HepG2 (cell line): Measurements from ENCODE around the gene IMMP1L. TPM values are rescaled to one million over a fixed set of nuclear protein-coding genes. Genes with fewer than 3 reads are reported as not detected.
A peak's percentile ranks its signal among the peaks of the same experiment; 100 is the strongest.

Experiments
- ASH2L ChIP-seq: fragments of 300-600, 200-600 bp; sonication (generic); IDR thresholded peaks from 2 replicates; pipeline ENCODE4 v1.7.0; 2017; ENCODE audit warnings: low read depth, mild to moderate bottlenecking, moderate library complexity, mixed read lengths, low read length; ENCODE audit not compliant: insufficient read length
- ATM ChIP-seq: fragments of 450-650 bp; IDR thresholded peaks from 2 replicates; pipeline ENCODE4 v1.7.1; 2017; ENCODE audit warnings: mild to moderate bottlenecking, borderline replicate concordance
- FOXP4 ChIP-seq: sonication (generic); formaldehyde crosslinking; IDR thresholded peaks from 2 replicates; pipeline ENCODE4 v1.4.0; 2020; ENCODE audit warnings: missing genetic modification reagents
- HDAC6 ChIP-seq: fragments of 200-600 bp; sonication (generic); IDR thresholded peaks from 2 replicates; pipeline ENCODE4 v1.7.0; 2017; ENCODE audit warnings: mild to moderate bottlenecking, antibody characterized with exemption, low read length, low read depth
- HES4 ChIP-seq: sonication (generic); formaldehyde crosslinking; IDR thresholded peaks from 2 replicates; pipeline ENCODE4 v1.9.0; 2021; ENCODE audit warnings: mild to moderate bottlenecking, missing genetic modification reagents, borderline replicate concordance
- KAT8 ChIP-seq: IDR thresholded peaks from 2 replicates; pipeline ENCODE4 v1.6.1; 2016; ENCODE audit warnings: missing genetic modification reagents, missing compliant biosample characterization
- MAF1 ChIP-seq: sonication (generic); formaldehyde crosslinking; IDR thresholded peaks from 2 replicates; pipeline ENCODE4 v1.5.0; 2020; ENCODE audit warnings: missing genetic modification reagents, borderline replicate concordance
- NFIB ChIP-seq: sonication (generic); formaldehyde crosslinking; IDR thresholded peaks from 2 replicates; pipeline ENCODE4 v1.9.0; 2021; ENCODE audit warnings: missing genetic modification reagents, mild to moderate bottlenecking, borderline replicate concordance
- PTBP1 ChIP-seq: fragments of 200-400 bp; formaldehyde crosslinking; IDR thresholded peaks from 2 replicates; pipeline ENCODE4 v1.6.1; 2018; ENCODE audit warnings: low read length, low read depth; ENCODE audit not compliant: poor library complexity, severe bottlenecking
- SIN3B ChIP-seq: fragments of 150-350 bp; IDR thresholded peaks from 2 replicates; pipeline ENCODE4 v1.6.1; 2014; ENCODE audit warnings: low read length
- TFDP2 ChIP-seq: sonication (generic); formaldehyde crosslinking; IDR thresholded peaks from 2 replicates; pipeline ENCODE4 v1.4.0; 2020; ENCODE audit warnings: missing genetic modification reagents
- TP53 ChIP-seq: sonication (generic); formaldehyde crosslinking; conservative IDR thresholded peaks from 2 replicates; pipeline ENCODE4 v1.4.0; 2020; ENCODE audit warnings: missing genetic modification reagents
- U2AF2 ChIP-seq: fragments of 200-400 bp; formaldehyde crosslinking; IDR thresholded peaks from 2 replicates; pipeline ENCODE4 v1.6.1; 2017; ENCODE audit warnings: low read depth, mild to moderate bottlenecking, low read length
- ZBTB8A ChIP-seq: sonication (generic); formaldehyde crosslinking; IDR thresholded peaks from 2 replicates; pipeline ENCODE4 v1.4.0; 2020; ENCODE audit warnings: mild to moderate bottlenecking, low read depth, missing genetic modification reagents, borderline replicate concordance
- ZNF614 ChIP-seq: IDR thresholded peaks from 2 replicates; pipeline ENCODE4 v1.6.1; 2018; ENCODE audit warnings: missing biosample characterization, missing genetic modification reagents, inconsistent platforms, borderline replicate concordance
- ZNF772 ChIP-seq: sonication (generic); formaldehyde crosslinking; IDR thresholded peaks from 2 replicates; pipeline ENCODE4 v1.5.0; 2020; ENCODE audit warnings: mild to moderate bottlenecking, missing genetic modification reagents
- ZSCAN29 ChIP-seq: sonication (generic); formaldehyde crosslinking; conservative IDR thresholded peaks from 2 replicates; pipeline ENCODE4 v1.4.0; 2020; ENCODE audit warnings: mild to moderate bottlenecking, missing genetic modification reagents
- polyA plus RNA-seq, 8 experiments: library from polyadenylated mRNA; depleted of rRNA in 3 of 8; stranded (reverse) in 7 of 8; unstranded in 1 of 8; fragments of >200 nt; fragmentation: Illumina TruSeq in 4 of 8; extraction: Trizol in 4 of 8; gene quantifications; 2 replicates each; pipeline versions ENCODE4 v1.2.1 to v1.2.3, GENCODE V29; 2011 to 2016; ENCODE audit warnings: low read depth in 4 of 8, missing spikeins in 1 of 8, mixed read lengths in 1 of 8; ENCODE audit not compliant: insufficient read depth in 1 of 8
- total RNA-seq, 5 experiments: library from RNA; depleted of rRNA; stranded (reverse); fragments of >200 nt; fragmentation: Illumina TruSeq; extraction: Trizol; gene quantifications; 2 replicates each; pipeline ENCODE4 v1.2.3, GENCODE V29; 2016; ENCODE audit warnings: low read depth in 1 of 5
- TF ChIP-seq, protein P1 (sequence below): sonication (generic); formaldehyde crosslinking; IDR thresholded peaks from 2 replicates; pipeline ENCODE4 v1.4.0; 2020; ENCODE audit warnings: mild to moderate bottlenecking, missing genetic modification reagents
- TF ChIP-seq, protein P2 (sequence below): sonication (generic); formaldehyde crosslinking; IDR thresholded peaks from 2 replicates; pipeline ENCODE4 v1.8.1; 2022; ENCODE audit warnings: low read depth, mild to moderate bottlenecking, missing genetic modification reagents

IMMP1L gene
- total and polyA plus RNA-seq, 2 of the 13 experiments (the other 11 are each of a cell fraction or from before 2014, with no cell fraction given) = 42.4 to 57.9 TPM

GRCh38 chr11:31509429-31510345 is at the start of gene IMMP1L, which contains the start of gene ELP4 (continued):
- no peak for TF ChIP-seq PTBP1
- no peak for TF ChIP-seq U2AF2
- peak; percentile 91 for TF ChIP-seq TFDP2 (CRISPR knock-in tag)
- TF ChIP-seq ZSCAN29 (CRISPR knock-in tag) = no peak
- TF ChIP-seq ASH2L = peak; percentile 98
- TF ChIP-seq SIN3B = peak; percentile 73; the same call in 1 of the 2 replicates
- no peak for TF ChIP-seq TP53 (CRISPR knock-in tag)
- peak; percentile 87 for TF ChIP-seq KAT8
- TF ChIP-seq HDAC6 = no peak
- TF ChIP-seq, protein P1, sequence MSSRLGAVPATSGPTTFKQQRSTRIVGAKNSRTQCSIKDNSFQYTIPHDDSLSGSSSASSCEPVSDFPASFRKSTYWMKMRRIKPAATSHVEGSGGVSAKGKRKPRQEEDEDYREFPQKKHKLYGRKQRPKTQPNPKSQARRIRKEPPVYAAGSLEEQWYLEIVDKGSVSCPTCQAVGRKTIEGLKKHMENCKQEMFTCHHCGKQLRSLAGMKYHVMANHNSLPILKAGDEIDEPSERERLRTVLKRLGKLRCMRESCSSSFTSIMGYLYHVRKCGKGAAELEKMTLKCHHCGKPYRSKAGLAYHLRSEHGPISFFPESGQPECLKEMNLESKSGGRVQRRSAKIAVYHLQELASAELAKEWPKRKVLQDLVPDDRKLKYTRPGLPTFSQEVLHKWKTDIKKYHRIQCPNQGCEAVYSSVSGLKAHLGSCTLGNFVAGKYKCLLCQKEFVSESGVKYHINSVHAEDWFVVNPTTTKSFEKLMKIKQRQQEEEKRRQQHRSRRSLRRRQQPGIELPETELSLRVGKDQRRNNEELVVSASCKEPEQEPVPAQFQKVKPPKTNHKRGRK (CRISPR knock-in tag) = peak; percentile 42; the same call in 1 of the 2 replicates
- no peak for TF ChIP-seq NFIB
- TF ChIP-seq MAF1 = no peak
- peak; percentile 68 for TF ChIP-seq ZNF772 (CRISPR knock-in tag)
- TF ChIP-seq ZBTB8A = no peak
- no peak for TF ChIP-seq ZNF614 (CRISPR knock-in tag)
- TF ChIP-seq HES4 (CRISPR knock-in tag) = no peak
- TF ChIP-seq FOXP4 = no peak
- TF ChIP-seq ATM = no peak
- TF ChIP-seq, protein P2, sequence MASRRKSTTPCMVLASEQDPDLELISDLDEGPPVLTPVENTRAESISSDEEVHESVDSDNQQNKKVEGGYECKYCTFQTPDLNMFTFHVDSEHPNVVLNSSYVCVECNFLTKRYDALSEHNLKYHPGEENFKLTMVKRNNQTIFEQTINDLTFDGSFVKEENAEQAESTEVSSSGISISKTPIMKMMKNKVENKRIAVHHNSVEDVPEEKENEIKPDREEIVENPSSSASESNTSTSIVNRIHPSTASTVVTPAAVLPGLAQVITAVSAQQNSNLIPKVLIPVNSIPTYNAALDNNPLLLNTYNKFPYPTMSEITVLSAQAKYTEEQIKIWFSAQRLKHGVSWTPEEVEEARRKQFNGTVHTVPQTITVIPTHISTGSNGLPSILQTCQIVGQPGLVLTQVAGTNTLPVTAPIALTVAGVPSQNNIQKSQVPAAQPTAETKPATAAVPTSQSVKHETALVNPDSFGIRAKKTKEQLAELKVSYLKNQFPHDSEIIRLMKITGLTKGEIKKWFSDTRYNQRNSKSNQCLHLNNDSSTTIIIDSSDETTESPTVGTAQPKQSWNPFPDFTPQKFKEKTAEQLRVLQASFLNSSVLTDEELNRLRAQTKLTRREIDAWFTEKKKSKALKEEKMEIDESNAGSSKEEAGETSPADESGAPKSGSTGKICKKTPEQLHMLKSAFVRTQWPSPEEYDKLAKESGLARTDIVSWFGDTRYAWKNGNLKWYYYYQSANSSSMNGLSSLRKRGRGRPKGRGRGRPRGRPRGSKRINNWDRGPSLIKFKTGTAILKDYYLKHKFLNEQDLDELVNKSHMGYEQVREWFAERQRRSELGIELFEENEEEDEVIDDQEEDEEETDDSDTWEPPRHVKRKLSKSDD (CRISPR knock-in tag) = peak; percentile 95
